ENCODE results near the gene COL5A1. TPM values are rescaled to one million over a fixed set of nuclear protein-coding genes. Genes with fewer than 3 reads are reported as not detected.

Gene COL5A1
- total RNA-seq, 1 donor from 2014 or later, result 1,552 TPM

DNA sequence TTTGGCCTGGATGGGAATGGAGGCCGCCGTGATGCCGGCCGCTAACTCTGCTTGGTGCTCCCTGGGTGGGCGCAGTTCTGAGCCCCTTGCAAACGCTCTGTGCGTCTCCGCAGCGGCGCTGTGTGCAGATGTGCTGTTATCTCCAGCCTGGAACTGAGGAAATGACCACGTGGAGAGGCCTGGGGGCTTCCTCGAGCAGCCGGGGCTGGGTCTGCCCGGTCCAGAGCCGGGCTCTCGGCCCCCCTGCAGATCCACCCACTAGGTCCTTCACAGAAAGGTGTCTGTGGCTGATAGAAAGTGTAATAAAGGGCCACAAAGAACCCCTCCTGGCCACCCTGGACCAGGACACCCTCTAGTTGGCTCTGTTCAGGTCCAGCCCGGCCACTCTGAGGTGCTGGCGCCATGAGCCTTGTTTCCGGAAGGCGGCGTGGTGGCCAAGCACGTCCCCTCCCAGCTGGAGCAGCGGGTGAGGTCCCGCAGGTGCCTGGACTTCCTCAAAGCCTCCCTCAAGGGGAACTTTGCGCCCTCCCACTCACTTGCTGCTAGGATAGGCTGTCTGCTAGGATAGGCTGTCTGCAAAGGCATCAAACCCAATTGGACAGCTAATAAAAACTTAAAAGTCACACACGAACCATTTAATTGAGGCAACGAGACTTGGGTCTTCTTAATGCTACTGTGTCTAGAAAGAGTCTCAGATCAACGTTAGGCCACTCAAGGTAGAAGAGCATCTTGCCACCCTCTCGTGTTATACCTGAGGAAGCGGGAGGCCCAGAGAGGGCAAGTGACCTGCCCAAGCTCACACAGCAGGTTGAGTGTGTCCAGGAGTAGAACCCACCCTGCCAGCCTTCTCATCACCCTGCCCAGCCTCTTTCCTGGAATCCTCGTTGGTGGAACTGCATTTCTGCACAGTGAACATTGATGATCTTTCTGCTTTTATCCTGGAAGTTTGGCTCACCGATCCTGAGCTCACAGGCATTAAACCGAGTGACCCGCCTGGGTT is 129.7 kb downstream of the COL5A1 start:
- H3K27ac Mint-ChIP-seq (ENCODE audit: unreplicated experiment), result no peak overlapping the region
- H3K27me3 Mint-ChIP-seq (ENCODE audit: unreplicated experiment), result no peaks in the 10 kb centered on the region
- DNase-seq (ENCODE audit: extremely low spot score, unreplicated experiment), result no peak
- TF ChIP-seq CTCF (IDR thresholded peaks at IDR 0.05), result no peak
- H3K4me1 Mint-ChIP-seq (ENCODE audit: unreplicated experiment), result peaks cover 18% of the 10 kb centered on the region
- H3K4me3 Mint-ChIP-seq (ENCODE audit: unreplicated experiment), result no peak overlapping the region
- peaks cover 45% of the 10 kb centered on the region for H3K36me3 Mint-ChIP-seq (ENCODE audit: unreplicated experiment)
- H3K9me3 Mint-ChIP-seq (ENCODE audit: unreplicated experiment), result no peaks in the 10 kb centered on the region

DNA sequence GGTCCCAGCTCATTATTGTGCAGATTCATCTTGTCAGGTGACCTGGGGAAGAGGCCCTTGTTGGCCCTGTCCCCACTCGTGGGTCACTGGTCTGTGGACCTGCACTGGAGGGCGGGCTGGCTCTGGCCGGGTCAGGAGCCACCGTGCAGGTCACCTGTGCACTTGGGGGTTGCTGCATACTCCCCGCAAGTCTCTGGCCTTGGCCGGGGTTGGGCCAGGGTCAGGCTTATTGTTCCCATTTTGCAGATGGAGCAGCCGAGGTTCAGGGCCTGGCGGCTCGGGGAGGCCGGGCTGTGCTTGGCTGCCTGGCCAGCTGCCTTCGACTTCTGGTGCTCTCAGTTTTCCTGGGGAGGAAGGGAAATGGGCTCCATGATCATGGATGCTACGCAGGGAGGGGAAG is 130.7 kb downstream of the COL5A1 start:
- Mint-ChIP-seq H3K9me3 (ENCODE audit: unreplicated experiment) (no peaks in the 10 kb centered on the region), H3K27me3 (ENCODE audit: unreplicated experiment) (no peaks in the 10 kb centered on the region), H3K36me3 (ENCODE audit: unreplicated experiment) (peaks cover 40% of the 10 kb centered on the region), H3K27ac (ENCODE audit: unreplicated experiment) (no peak overlapping the region), H3K4me1 (ENCODE audit: unreplicated experiment) (peaks cover 24% of the 10 kb centered on the region), H3K4me3 (ENCODE audit: unreplicated experiment) (no peak overlapping the region)
- no peak for TF ChIP-seq CTCF (IDR thresholded peaks at IDR 0.05)
- no peak for DNase-seq (ENCODE audit: extremely low spot score, unreplicated experiment)

- H3K4me3 Mint-ChIP-seq (ENCODE audit: unreplicated experiment), result no peak overlapping the region
- DNase-seq (ENCODE audit: extremely low spot score, unreplicated experiment), result no peak
- no peak overlapping the region for H3K27ac Mint-ChIP-seq (ENCODE audit: unreplicated experiment)
- H3K36me3 Mint-ChIP-seq (ENCODE audit: unreplicated experiment), result peaks cover 31% of the 10 kb centered on the region
- peaks cover 26% of the 10 kb centered on the region for H3K4me1 Mint-ChIP-seq (ENCODE audit: unreplicated experiment)
- H3K9me3 Mint-ChIP-seq (ENCODE audit: unreplicated experiment), result no peaks in the 10 kb centered on the region
- no peak for TF ChIP-seq CTCF (IDR thresholded peaks at IDR 0.05)
- H3K27me3 Mint-ChIP-seq (ENCODE audit: unreplicated experiment), result no peaks in the 10 kb centered on the region
These were observed 132.2 kb downstream of the COL5A1 start for GRCh38 chr9:134773842-134774241.

DNA sequence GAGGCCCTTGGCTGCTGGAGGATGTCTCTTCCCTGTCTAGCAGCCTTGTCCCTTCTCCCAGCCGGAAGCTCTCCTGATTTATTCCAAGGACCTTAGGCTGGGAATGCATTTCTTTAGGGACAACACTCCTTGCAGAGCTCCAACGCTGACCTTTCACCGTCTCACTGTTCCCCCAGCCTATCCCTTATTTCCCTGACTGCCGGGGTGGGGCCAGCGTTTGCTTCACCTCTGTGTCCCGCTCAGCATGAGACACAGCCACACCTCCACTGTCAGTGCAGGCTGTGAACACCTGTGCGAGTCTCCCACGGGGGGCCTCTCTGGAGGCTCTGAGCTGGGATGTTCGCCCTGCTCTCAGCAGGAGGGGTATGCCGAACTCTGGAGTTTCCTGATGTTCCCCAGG is 132.8 kb downstream of the COL5A1 start:
- Mint-ChIP-seq H3K9me3 (ENCODE audit: unreplicated experiment) (no peaks in the 10 kb centered on the region), H3K4me1 (ENCODE audit: unreplicated experiment) (peaks cover 32% of the 10 kb centered on the region), H3K27me3 (ENCODE audit: unreplicated experiment) (no peaks in the 10 kb centered on the region), H3K4me3 (ENCODE audit: unreplicated experiment) (no peak overlapping the region), H3K36me3 (ENCODE audit: unreplicated experiment) (peaks cover 34% of the 10 kb centered on the region), H3K27ac (ENCODE audit: unreplicated experiment) (peak overlapping the region; percentile 82)
- TF ChIP-seq CTCF (IDR thresholded peaks at IDR 0.05), result no peak
- no peak for DNase-seq (ENCODE audit: extremely low spot score, unreplicated experiment)

All from osteocyte (in vitro differentiated cells).